Mesothelial cell of epicardium (in vitro differentiated cells): ENCODE measurements around the gene VAT1. TPM values are rescaled to one million over a fixed set of nuclear protein-coding genes. Genes with fewer than 3 reads are reported as not detected.
A peak's percentile ranks its signal among the peaks of the same experiment; 100 is the strongest.

Source experiments
- DNase-seq, 2 experiments: peaks; one replicate each; pipeline ENCODE4 v3.0.0; 2021; ENCODE audit warnings: low spot score in 2 of 2; ENCODE audit not compliant: unreplicated experiment in 2 of 2
- H3K27ac Mint-ChIP-seq: 2 replicates; pipeline ENCODE4 v1.8.0; 2021; ENCODE audit warnings: mixed read lengths
- H3K27me3 Mint-ChIP-seq: 2 replicates; pipeline ENCODE4 v1.8.0; 2021; ENCODE audit warnings: low read depth, mixed read lengths
- H3K36me3 Mint-ChIP-seq: 2 replicates; pipeline ENCODE4 v1.8.0; 2021; ENCODE audit warnings: mixed read lengths
- H3K4me1 Mint-ChIP-seq: 2 replicates; pipeline ENCODE4 v1.8.0; 2021; ENCODE audit warnings: mixed read lengths
- H3K4me3 Mint-ChIP-seq: 2 replicates; pipeline ENCODE4 v1.8.0; 2021; ENCODE audit warnings: mild to moderate bottlenecking, moderate library complexity, mixed read lengths
- H3K9me3 Mint-ChIP-seq: 2 replicates; pipeline ENCODE4 v1.8.0; 2021; ENCODE audit warnings: mixed read lengths
- CTCF ChIP-seq: fragments of 200-600 bp; sonication (generic); IDR thresholded peaks from one replicate; pipeline ENCODE4 v1.5.0; 2021; ENCODE audit warnings: antibody characterized with exemption; ENCODE audit not compliant: unreplicated experiment
- total RNA-seq: library from RNA; stranded (reverse); gene quantifications from 3 replicates; pipeline ENCODE4 v1.2.1, GENCODE V29; 2021

VAT1 gene
- total RNA-seq, 1 donor from 2014 or later, result 211 TPM

- TF ChIP-seq CTCF, result no peak
- DNase-seq, result no peak
- Mint-ChIP-seq H3K27me3 (no peaks in the 10 kb centered on the region), H3K4me1 (peaks cover 13% of the 10 kb centered on the region), H3K36me3 (no peaks in the 10 kb centered on the region), H3K9me3 (no peaks in the 10 kb centered on the region), H3K4me3 (peak overlapping the region; percentile 77), H3K27ac (peak overlapping the region; percentile 67)
Measured at GRCh38 chr17:43025766-43026537, 3.8 kb upstream of the VAT1 start.

GRCh38 chr17:43025290-43025657 is 3.1 kb upstream of the VAT1 start:
- Mint-ChIP-seq H3K9me3 (no peaks in the 10 kb centered on the region), H3K4me3 (peak overlapping the region; percentile 77), H3K36me3 (no peaks in the 10 kb centered on the region), H3K4me1 (peaks cover 18% of the 10 kb centered on the region), H3K27ac (peak overlapping the region; percentile 72), H3K27me3 (no peaks in the 10 kb centered on the region)
- no peak for TF ChIP-seq CTCF
- no peak for DNase-seq

GRCh38 chr17:43024407-43025289 is 2.5 kb upstream of the VAT1 start, which contains the start of gene RND2:
TSS of gene RND2 (plus strand) at chr17:43025231. CDS start at chr17:43025348, 117 bp downstream.
- Mint-ChIP-seq H3K9me3 (no peaks in the 10 kb centered on the region), H3K36me3 (no peaks in the 10 kb centered on the region), H3K4me1 (peaks cover 24% of the 10 kb centered on the region), H3K27ac (peak within 1 kb of the TSS; percentile 90), H3K4me3 (peak within 1 kb of the TSS; percentile 84), H3K27me3 (no peaks in the 10 kb centered on the region)
- TF ChIP-seq CTCF, result no peak
- DNase-seq, result peak; percentile 73 to 87

GRCh38 chr17:43020789-43021740 is 1.1 kb downstream of the VAT1 start:
- no peaks in the 10 kb centered on the region for H3K9me3 Mint-ChIP-seq
- H3K4me3 Mint-ChIP-seq, result peak overlapping the region; percentile 96
- H3K27me3 Mint-ChIP-seq, result no peaks in the 10 kb centered on the region
- DNase-seq, result peak in 1 of 2 experiments; percentile 68
- H3K36me3 Mint-ChIP-seq, result peaks cover 2% of the 10 kb centered on the region
- H3K27ac Mint-ChIP-seq, result peak overlapping the region; percentile 96
- H3K4me1 Mint-ChIP-seq, result peaks cover 40% of the 10 kb centered on the region
- TF ChIP-seq CTCF, result no peak

- no peak for TF ChIP-seq CTCF
- H3K4me3 Mint-ChIP-seq, result peak overlapping the region; percentile 96
- H3K9me3 Mint-ChIP-seq, result no peaks in the 10 kb centered on the region
- no peak for DNase-seq
- H3K4me1 Mint-ChIP-seq, result peaks cover 38% of the 10 kb centered on the region
- peak overlapping the region; percentile 96 for H3K27ac Mint-ChIP-seq
- H3K27me3 Mint-ChIP-seq, result no peaks in the 10 kb centered on the region
- H3K36me3 Mint-ChIP-seq, result peaks cover 7% of the 10 kb centered on the region
Measured at GRCh38 chr17:43020030-43020621, 2.1 kb downstream of the VAT1 start.
